Kidney capillary endothelial cell (primary cell): Measurements from ENCODE around the gene C3orf18.
"Not testable (repeated sequence)": the region's sequence is repeated elsewhere in the genome, so short reads cannot be mapped to it uniquely, and the experiment has no call there.

ENCODE experiments used
- DNase-seq: peaks from one replicate; pipeline ENCODE4 v3.0.0-alpha.2; 2018; ENCODE audit warnings: low spot score

The C3orf18 gene

DNA sequence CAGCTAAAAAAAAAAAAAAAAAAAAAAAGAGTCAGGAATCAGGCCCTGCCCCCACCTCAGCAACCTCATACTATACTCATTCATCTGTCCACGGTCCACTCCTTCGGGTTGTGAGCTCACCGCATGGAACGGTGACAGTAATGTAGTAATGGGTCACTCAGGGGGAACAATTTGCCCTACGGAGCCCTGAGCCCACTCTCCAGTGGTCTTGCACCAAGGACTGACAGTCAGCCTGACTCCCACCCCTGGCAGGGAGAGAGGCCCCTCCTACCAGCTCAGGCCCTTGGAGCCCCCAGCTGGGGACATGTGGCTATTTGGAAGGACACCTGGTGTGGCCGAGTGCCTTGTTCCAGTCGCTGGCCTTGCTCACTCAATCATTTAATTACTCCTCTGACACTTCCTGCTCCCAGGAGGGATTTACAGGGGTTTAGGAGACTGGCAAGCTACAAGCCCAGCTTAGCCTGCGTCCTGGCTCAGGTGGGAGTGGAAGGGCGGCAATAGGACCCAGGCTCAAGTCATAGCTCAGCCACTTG, 44.2 kb downstream of the C3orf18 start:
- no peak for DNase-seq

DNA sequence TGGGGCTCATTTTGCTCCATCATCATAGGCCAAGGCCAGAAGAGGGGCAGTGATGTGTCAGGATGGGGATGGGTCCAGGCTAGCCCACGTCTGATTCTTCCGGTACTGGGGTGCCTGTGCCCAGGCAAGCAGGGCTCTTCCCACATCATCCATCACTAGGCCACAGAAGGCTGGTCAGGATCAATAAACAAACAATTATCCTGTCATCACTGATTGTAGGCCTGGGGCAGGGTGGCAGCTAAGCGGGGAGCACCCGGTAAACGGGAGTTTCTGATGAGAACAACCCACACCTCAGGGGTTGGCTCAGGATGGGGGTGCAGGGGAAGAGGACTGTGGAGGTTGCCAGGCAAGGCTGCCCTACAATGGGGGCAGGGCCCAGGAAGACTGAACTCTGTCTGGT, 46.0 kb downstream of the C3orf18 start:
- no peak for DNase-seq

DNA sequence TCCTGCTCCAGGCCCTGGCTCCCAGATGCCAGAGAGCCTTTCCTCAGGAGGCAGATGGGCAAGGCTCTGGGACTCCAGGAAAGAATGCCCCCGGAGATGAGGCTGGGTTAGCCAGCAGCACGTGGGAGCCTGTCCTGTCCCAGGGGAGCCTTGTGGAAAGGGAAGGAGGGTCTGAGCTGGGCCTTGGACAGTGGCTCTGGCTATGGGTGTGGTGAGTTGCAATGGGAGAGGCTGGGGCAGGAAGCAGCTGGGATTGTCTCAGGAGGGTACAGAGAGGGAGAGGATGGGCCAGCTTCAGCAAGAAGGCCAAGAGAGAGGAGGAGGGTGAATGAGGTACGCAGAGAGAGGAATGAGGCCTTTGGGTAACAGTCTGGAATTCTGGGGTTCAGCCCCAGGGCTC, 46.7 kb downstream of the C3orf18 start:
- no peak for DNase-seq

DNA sequence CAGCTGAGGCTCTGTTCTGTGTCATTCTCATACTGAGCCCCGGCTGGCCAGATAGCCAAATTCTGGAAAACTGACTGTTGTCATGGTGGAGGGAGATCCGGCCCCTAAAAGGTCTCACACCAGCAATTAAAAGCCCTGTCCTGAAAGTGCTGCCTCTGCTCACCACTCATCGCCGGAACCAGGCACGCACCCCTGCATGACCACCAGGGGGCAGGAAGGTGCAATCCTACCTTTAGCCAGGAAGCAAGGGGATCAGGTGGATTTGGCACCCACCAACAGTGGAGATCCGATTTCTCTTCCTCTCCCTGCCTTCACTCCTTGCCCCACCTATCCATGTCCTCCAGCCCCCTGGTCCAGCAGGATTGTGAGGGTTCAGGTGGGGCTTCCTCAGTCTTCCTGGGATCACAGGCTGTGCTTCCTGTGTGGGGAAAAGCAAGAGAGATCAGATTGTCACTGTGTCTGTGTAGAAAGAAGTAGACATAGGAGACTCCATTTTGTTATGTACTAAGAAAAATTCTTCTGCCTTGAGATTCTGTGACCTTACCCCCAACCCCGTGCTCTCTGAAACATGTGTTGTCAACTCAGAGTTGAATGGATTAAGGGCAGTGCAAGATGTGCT, 48.0 kb downstream of the C3orf18 start:
- peak; percentile 29 for DNase-seq

DNA sequence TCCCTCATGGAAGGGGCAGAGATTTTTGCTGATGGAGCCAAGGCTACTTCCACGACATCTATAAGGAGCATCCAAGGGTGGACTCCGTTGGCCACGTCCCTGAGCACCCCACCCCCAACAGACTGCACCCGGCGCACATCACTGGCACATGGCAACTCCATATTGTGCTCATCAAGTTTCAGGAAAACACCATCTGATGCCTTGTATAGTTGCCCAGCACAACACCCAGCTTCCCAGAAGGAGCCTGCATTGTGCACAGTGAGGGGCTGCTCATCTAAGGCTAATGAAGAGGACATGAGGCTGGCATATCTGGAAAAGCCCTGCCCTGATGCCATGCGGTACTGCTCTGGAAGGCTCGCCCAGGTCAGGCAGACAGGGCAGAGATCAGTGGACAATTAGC, 49.1 kb downstream of the C3orf18 start:
- DNase-seq, result no peak

DNA sequence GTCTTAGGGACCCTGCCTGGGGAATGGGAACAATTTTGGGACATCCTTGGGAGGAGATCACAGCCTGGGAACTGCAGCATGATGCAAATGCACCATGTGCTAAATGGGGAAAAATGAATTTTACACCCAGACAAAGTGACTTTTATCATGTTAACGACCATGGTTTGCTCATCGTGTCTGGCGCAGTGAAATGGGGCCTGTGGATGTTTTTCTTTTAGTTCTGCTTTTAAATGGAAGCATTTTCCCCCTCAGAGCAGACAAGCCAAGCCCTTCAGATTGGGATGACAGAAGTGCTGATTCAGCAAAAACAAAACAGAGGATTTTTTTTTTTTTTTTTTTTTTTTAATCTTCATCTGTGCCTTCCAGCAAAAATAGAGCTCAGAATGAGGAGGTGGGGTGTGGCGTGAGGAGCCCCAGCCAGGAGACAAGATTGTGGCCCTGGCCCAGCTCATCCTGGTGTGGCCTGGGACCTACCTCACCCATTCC, 49.8 kb downstream of the C3orf18 start:
- no peak for DNase-seq

DNA sequence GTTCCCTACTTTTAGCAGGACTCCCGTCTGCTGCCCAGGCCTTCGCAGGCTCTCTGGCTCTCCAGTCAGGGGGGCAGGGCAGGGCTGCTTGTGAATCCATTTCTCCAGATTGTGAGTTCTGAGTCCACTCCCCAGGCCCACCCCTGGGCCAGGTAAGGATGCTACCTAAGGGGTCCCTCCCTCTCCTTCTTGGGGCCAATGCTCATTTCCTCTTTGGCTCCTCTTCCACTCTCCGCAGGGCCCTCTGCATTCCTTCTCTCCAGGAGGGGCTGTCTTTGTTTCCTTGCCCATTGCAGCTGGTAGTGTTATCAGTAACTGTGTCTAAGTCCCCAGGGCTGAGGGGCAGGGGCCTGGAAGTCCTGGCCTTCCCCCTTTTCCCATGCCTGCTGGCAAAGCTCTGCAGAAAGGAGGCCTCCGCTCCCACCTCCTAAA, 51.1 kb downstream of the C3orf18 start:
- DNase-seq, result no peak

DNA sequence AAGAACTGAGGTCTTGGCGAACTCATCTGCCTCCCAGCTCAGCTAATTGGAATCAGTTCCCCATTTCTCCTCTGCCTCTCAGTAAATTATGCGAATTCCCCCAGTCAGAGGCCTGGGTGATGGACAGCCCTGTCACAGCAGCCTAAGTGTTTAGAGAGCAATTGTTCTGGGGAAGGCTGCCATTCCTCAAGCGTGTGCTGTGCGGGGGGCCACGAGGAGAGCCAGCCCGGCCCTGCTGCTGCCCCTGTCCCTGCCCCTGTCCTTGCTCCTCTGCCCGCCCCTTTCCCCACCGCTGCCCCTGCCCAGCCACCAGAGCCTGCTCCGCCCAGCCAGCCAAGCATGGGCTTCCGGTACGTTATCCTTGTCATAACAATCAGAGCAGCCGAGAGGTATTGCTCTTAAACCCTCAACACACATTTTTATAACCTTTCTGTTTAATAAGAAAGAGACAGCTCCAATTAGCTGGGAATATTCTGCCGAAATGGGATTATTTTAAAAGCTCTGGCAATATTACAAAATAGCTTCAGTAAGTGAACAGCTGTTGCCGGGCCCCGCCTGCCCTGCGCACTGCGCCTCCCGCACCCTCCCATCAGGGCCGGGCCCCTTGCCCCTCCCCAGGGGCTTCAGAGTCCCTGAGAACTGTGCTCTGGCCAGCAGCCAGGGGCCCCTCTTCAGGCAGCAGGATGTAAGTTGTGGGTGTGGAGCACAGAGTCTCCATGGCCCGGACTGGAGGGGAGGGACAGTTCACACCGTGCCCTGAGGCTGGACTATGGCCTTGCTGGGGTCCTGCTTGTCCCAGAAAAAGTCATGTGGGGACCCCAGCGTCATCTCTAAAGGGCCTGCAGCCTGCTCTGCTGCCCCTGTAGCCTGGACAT, 51.7 kb downstream of the C3orf18 start:
- DNase-seq, result peak; percentile 4

DNA sequence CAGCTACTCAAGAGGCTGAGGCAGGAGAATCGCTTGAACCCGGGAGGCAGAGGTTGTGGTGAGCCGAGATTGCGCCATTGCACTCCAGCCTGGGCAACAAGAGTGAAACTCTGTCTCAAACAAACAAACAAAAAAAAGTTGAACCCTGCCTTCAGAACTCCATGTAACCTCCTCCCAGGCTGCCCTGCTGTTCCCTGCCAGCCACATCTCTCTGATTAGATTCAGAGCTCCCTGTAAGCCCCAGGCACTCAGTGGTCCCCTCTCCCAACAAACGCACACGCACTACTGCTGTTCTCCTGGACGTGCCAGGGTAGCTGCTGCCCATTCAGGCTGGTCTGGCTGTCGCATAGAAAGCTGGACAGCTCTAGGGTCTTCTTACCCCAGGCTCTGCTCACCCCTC, 54.6 kb downstream of the C3orf18 start:
- DNase-seq, result not testable (repeated sequence)

DNA sequence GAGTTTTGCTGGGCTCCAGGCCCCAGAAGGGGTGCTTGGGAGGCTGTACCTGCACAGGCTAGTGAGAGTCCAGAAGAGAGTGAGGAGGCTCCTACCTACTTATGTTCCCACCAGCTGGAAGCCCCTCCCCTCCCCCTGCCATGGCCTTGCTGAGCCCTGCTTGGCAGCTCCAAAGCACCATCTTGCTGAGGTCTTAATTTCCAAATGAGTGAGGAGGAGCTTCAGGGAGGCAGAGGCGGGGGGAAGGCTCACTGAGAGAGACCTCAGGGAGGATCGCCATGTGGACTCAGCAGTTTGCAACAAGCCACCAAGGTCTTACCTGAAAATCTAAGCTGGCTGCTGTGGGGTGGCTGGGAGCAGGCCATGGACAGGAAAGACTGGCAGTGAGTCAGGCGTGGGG, 55.4 kb downstream of the C3orf18 start:
- DNase-seq, result no peak

DNA sequence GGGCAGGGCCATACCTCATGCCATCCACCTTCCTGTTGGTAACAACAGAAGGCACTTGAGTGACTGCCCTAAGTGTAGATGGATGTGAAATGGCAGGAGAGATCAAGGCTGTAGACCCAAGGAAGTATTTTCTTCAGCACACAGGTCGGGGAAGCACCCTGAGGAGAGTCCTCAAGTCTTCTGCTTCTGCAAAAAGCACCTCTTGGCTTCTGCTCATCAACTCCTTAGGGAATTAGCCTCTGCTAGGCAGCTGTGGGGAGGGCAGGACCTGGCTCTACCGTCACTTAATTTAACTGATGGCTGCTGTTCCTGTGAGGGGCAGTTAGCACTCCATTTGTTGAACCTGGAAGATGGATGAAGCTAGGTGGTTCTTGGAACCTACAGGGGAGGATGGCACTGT, 57.2 kb downstream of the C3orf18 start:
- DNase-seq, result no peak

DNA sequence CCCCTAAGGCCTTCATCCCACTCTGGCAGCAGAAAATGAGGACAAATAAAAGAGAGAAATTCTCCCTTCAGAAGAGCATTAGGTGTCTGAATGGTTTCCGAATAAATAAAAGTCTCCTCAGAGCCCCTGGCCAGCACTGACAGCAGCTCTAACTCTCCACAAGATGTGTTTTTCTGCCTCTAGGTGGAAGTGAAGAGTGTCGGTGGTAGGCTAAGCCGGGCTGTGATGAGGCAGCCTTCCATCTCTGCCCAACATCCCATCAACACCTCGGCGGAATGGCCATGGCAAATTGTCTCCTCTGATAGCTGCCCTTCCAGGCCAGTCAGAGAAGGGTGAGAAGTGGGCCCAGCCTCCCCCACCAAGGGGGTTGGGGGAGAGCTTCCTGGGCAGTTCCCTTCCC, 57.8 kb downstream of the C3orf18 start:
- DNase-seq, result no peak

DNA sequence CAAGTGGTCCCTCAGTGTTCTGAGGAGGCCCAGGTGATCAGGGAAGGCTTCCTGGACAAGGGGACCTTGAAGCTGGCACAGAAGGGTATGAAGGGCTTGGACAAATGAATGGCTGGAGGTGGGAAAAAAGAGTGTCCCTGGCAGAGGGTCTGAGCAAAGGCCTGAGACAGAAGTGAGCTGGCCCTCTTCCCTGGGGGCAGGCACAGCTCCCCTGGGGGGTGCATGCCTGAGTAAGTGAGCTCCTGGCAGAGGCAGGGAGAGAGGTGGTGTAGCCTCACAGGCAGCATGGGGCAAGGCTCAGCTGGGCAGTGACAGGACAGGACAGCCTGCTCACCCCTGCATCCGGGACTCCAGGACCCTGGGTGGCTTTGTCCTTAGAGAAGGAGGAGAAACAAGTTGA, 58.7 kb downstream of the C3orf18 start:
- DNase-seq, result no peak
